ENCODE measurements around the gene SLC47A2. TPM values are rescaled to one million over a fixed set of nuclear protein-coding genes. Genes with fewer than 3 reads are reported as not detected.
"Not testable (repeated sequence)": the region's sequence is repeated elsewhere in the genome, so short reads cannot be mapped to it uniquely, and the experiment has no call there.

The SLC47A2 gene
- total RNA-seq, 1 donor = not detected

GRCh38 chr17:19686400-19687090, 29.8 kb downstream of the SLC47A2 start:
- no peaks in the 10 kb centered on the region for H3K27me3 ChIP-seq (ENCODE audit: insufficient read depth, low read length)
- H3K9me3 ChIP-seq (ENCODE audit: low read depth, low read length) = no peaks in the 10 kb centered on the region
- H3K4me2 ChIP-seq (ENCODE audit: insufficient read depth, low read length) = no peak overlapping the region
- peaks cover 2% of the 10 kb centered on the region for H3K4me1 ChIP-seq (ENCODE audit: insufficient read depth, low read length)
- TF ChIP-seq CTCF (IDR thresholded peaks at IDR 0.05; ENCODE audit: extremely low read depth, low read depth, low read length) = no peak
- DNase-seq (ENCODE audit: insufficient read length, low spot score, missing footprints) = no peak
- no peak overlapping the region for H2AFZ ChIP-seq (ENCODE audit: low read length)
- H3K36me3 ChIP-seq (ENCODE audit: insufficient read depth, low read length) = no peaks in the 10 kb centered on the region
- H4K20me1 ChIP-seq (ENCODE audit: insufficient read depth, low read length) = no peaks in the 10 kb centered on the region
- no peak overlapping the region for H3K27ac ChIP-seq (ENCODE audit: low read depth, low read length)
- H3K4me3 ChIP-seq (ENCODE audit: insufficient read depth, low read length) = no peak overlapping the region
- no peaks in the 10 kb centered on the region for H3K79me2 ChIP-seq (ENCODE audit: insufficient read depth, low read length)

DNA sequence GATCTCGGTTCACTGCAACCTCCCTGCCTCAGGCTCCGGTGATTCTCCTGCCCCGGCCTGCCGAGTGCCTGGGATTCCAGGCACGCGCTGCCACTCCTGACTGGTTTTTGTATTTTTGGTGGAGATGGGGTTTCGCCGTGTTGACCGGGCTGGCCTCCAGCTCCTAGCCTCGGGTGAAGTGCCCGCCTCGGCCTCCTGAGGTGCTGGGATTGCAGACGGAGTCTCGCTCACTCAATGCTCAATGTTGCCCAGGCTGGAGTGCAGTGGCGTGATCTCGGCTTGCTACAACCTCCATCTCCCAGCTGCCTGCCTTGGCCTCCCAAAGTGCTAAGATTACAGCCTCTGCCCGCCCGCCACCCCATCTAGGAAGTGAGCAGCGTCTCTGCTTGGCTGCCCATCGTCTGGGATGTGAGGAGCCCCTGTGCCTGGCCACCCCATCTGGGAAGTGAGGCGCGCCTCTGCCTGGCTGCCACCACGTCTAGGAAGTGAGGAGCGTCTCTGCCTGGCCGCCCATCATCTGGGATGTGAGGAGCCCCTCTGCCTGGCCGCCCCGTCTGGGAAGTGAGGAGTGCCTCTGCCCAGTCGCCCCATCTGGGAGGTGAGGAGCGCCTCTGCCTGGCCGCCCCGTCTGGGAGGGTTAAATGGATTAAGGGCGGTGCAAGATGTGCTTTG, 31.3 kb downstream of the SLC47A2 start:
- not testable (repeated sequence) for H4K20me1 ChIP-seq (ENCODE audit: insufficient read depth, low read length); H3K79me2 ChIP-seq (ENCODE audit: insufficient read depth, low read length); H3K4me1 ChIP-seq (ENCODE audit: insufficient read depth, low read length); H3K27me3 ChIP-seq (ENCODE audit: insufficient read depth, low read length); H3K4me3 ChIP-seq (ENCODE audit: insufficient read depth, low read length); H2AFZ ChIP-seq (ENCODE audit: low read length); DNase-seq (ENCODE audit: insufficient read length, low spot score, missing footprints); H3K36me3 ChIP-seq (ENCODE audit: insufficient read depth, low read length); H3K27ac ChIP-seq (ENCODE audit: low read depth, low read length); H3K9me3 ChIP-seq (ENCODE audit: low read depth, low read length); H3K4me2 ChIP-seq (ENCODE audit: insufficient read depth, low read length)

GRCh38 chr17:19683117-19683516, 33.3 kb downstream of the SLC47A2 start:
- no peaks in the 10 kb centered on the region for H3K27me3 ChIP-seq (ENCODE audit: insufficient read depth, low read length)
- no peak overlapping the region for H3K4me3 ChIP-seq (ENCODE audit: insufficient read depth, low read length)
- H4K20me1 ChIP-seq (ENCODE audit: insufficient read depth, low read length) = peaks cover 3% of the 10 kb centered on the region
- no peak overlapping the region for H3K4me2 ChIP-seq (ENCODE audit: insufficient read depth, low read length)
- peaks cover 5% of the 10 kb centered on the region for H3K36me3 ChIP-seq (ENCODE audit: insufficient read depth, low read length)
- no peaks in the 10 kb centered on the region for H3K79me2 ChIP-seq (ENCODE audit: insufficient read depth, low read length)
- DNase-seq (ENCODE audit: insufficient read length, low spot score, missing footprints) = no peak
- no peak overlapping the region for H3K27ac ChIP-seq (ENCODE audit: low read depth, low read length)
- TF ChIP-seq CTCF (IDR thresholded peaks at IDR 0.05; ENCODE audit: extremely low read depth, low read depth, low read length) = no peak
- H3K4me1 ChIP-seq (ENCODE audit: insufficient read depth, low read length) = peaks cover 7% of the 10 kb centered on the region
- H2AFZ ChIP-seq (ENCODE audit: low read length) = no peak overlapping the region
- no peaks in the 10 kb centered on the region for H3K9me3 ChIP-seq (ENCODE audit: low read depth, low read length)

DNA sequence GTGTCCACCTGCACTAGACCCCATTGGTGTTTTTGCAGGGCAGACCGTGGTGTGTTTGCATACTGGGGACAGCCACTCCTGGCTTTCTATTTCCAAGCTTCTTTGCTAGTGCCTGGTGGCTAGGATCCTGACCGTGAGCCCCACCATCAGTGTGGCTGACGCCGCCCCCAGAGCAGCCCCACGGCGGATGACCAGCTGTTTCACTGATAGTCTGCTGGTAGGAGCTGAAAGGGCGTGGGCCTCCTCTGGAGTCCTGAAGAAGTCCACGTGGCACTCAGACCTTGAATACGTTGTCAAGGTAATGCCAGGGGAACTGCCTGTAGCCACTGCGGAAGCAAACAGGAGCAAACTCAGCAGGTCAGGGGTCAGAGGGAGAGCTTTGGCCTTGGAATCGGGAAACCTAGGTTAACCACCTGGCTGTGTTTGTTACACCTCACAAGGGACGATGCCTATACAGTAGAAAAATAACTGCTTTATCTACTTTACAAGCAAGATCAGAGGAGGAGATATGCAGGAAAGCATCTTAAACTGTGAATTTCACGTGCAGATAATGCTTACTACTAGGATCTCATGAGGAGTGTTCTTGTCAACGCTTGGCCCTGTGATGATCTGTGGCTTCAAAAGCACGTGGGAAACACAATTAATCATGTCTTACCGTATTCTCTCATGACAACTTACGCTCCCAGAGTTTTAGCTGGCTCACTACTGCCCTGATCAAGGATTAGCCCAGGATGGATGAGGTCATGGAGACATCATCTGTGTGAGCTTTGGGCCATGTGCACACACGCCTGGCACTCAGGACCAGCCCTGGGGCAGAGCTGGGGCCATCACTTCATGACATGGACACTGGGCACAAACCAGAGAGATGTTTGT, 37.6 kb downstream of the SLC47A2 start:
- no peak for DNase-seq (ENCODE audit: insufficient read length, low spot score, missing footprints)
- TF ChIP-seq CTCF (IDR thresholded peaks at IDR 0.05; ENCODE audit: extremely low read depth, low read depth, low read length) = no peak
- no peak overlapping the region for H3K4me2 ChIP-seq (ENCODE audit: insufficient read depth, low read length)
- H3K9me3 ChIP-seq (ENCODE audit: low read depth, low read length) = no peaks in the 10 kb centered on the region
- no peak overlapping the region for H3K4me3 ChIP-seq (ENCODE audit: insufficient read depth, low read length)
- H3K79me2 ChIP-seq (ENCODE audit: insufficient read depth, low read length) = no peaks in the 10 kb centered on the region
- peaks cover 7% of the 10 kb centered on the region for H3K4me1 ChIP-seq (ENCODE audit: insufficient read depth, low read length)
- H4K20me1 ChIP-seq (ENCODE audit: insufficient read depth, low read length) = peaks cover 4% of the 10 kb centered on the region
- H3K27ac ChIP-seq (ENCODE audit: low read depth, low read length) = no peak overlapping the region
- H3K36me3 ChIP-seq (ENCODE audit: insufficient read depth, low read length) = peaks cover 22% of the 10 kb centered on the region
- H3K27me3 ChIP-seq (ENCODE audit: insufficient read depth, low read length) = no peaks in the 10 kb centered on the region
- H2AFZ ChIP-seq (ENCODE audit: low read length) = no peak overlapping the region

All from osteoblast (primary cell).